NT2/D1 (cell line): ENCODE measurements around the gene IL2RA.

Experiments
- DNase-seq: peaks from one replicate; pipeline ENCODE4 v3.0.0-alpha.2; 2011; ENCODE audit warnings: low read depth, low spot score
- H3K27me3 ChIP-seq: 2 replicates; pipeline ENCODE4 v1.6.0; 2011; ENCODE audit warnings: mild to moderate bottlenecking; ENCODE audit not compliant: insufficient read length, insufficient read depth
- H3K36me3 ChIP-seq: 2 replicates; pipeline ENCODE4 v1.6.1; 2011; ENCODE audit warnings: mild to moderate bottlenecking, low read length, mixed read lengths; ENCODE audit not compliant: insufficient read depth, insufficient read length
- H3K4me1 ChIP-seq: 2 replicates; pipeline ENCODE4 v1.5.1; 2011; ENCODE audit not compliant: insufficient read depth, insufficient read length
- H3K4me3 ChIP-seq: 2 replicates; pipeline ENCODE4 v1.5.1; 2011; ENCODE audit warnings: low read depth; ENCODE audit not compliant: insufficient read length
- H3K9ac ChIP-seq: 2 replicates; pipeline ENCODE4 v1.6.0; 2011; ENCODE audit warnings: low read depth; ENCODE audit not compliant: insufficient read length
- H3K9me3 ChIP-seq: 2 replicates; pipeline ENCODE4 v1.5.1; 2011; ENCODE audit warnings: mild to moderate bottlenecking, low read length; ENCODE audit not compliant: insufficient read depth
- SUZ12 ChIP-seq: IDR thresholded peaks from 2 replicates; pipeline ENCODE4 v1.6.1; 2011; ENCODE audit not compliant: insufficient read length, insufficient read depth; ENCODE audit errors: extremely low read depth
- YY1 ChIP-seq: IDR thresholded peaks from 2 replicates; pipeline ENCODE4 v1.6.1; 2011; ENCODE audit not compliant: insufficient read length, insufficient read depth
- ZNF274 ChIP-seq: IDR thresholded peaks from 2 replicates; pipeline ENCODE4 v1.6.1; 2011; ENCODE audit warnings: mild to moderate bottlenecking, low read depth, low read length

Gene IL2RA

DNA sequence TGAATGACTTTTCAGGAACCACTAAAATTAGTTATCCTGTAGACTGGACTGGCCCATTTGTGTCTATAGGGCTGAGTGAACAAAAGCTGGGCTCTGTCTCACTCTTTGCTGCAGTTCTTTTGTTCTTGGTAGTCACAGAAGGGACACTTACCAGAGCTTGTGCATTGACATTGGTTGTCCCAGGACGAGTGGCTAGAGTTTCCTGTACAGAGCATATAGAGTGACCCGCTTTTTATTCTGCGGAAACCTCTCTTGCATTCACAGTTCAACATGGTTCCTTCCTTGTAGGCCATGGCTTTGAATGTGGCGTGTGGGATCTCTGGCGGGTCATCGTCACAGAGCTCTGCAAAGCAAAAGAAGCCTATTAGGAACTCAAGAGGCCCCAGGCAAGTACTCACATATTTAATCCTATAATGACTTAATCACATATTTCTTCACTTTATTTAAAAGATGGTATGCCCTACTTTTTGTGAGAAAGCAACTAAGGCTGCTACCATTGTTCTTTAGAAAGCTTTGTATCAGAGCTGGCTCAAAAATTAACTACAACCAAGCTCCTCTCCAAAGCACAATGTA, 36.4 kb downstream of the IL2RA start:
- Histone ChIP-seq H3K9ac (no peak overlapping the region), H3K4me1 (no peaks in the 10 kb centered on the region), H3K4me3 (no peak overlapping the region), H3K9me3 (peaks cover 10% of the 10 kb centered on the region; the same call in 1 of the 2 replicates), H3K36me3 (peaks cover 10% of the 10 kb centered on the region), H3K27me3 (no peaks in the 10 kb centered on the region)
- no peak for TF ChIP-seq ZNF274
- TF ChIP-seq YY1, result no peak
- no peak for TF ChIP-seq SUZ12
- DNase-seq, result no peak

DNA sequence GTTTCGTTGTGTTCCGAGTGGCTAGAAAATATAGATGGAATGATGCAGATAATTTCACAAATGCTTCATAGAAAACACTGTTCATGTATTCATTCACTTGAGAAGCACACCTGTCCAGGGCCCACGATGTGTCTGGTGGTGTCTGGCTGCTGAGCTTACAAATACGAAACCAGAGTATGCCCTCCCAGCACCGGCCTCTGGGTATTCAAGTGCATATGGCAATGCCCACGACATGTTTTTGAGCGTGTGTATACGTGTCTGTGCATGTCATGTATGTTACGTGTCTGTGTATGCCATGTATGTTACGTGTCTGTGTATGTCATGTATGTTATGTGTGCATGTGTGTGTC, 37.9 kb downstream of the IL2RA start:
- TF ChIP-seq ZNF274, result no peak
- no peak for TF ChIP-seq SUZ12
- no peak for TF ChIP-seq YY1

DNA sequence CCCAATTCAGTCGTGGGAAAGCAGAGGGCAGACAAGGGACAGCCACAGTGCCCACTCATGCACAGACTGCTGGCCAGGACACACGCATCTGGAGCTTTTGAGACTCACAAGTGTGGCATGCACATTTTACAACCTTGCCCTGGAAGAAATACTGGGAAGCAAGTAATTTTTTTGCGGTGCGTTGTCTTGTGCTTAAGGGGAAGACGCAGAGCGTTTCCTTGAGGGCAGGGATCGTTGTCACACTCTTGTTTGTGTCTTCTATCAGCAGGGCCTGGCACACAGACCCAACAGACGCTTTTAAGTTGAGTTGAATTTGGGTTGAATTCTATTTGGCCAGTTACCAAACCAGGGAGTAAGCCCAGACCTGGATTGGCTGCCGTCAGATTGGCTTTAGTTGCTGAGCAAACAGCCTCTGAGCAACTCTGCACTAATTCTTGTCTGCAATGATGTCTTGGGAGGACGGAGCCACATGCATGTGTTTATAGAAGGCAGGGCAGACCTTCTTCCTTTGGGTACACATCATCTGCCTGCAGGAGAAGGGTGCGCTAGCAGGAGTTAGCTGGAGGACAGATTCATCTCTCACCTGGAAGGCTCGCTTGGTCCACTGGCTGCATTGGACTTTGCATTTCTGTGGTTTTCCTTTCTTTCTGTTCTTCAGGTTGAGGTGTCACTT, 38.4 kb downstream of the IL2RA start:
- no peaks in the 10 kb centered on the region for H3K9me3 ChIP-seq
- peaks cover 10% of the 10 kb centered on the region for H3K36me3 ChIP-seq
- no peak overlapping the region for H3K9ac ChIP-seq
- no peak for DNase-seq
- H3K27me3 ChIP-seq, result no peaks in the 10 kb centered on the region
- no peaks in the 10 kb centered on the region for H3K4me1 ChIP-seq
- no peak overlapping the region for H3K4me3 ChIP-seq
- no peak for TF ChIP-seq YY1
- TF ChIP-seq SUZ12, result no peak
- TF ChIP-seq ZNF274, result no peak

More for the DNA sequence above, 37.9 kb downstream of the IL2RA start:
- Histone ChIP-seq H3K4me3 (no peak overlapping the region), H3K27me3 (no peaks in the 10 kb centered on the region), H3K9ac (no peak overlapping the region), H3K36me3 (peaks cover 10% of the 10 kb centered on the region), H3K4me1 (no peaks in the 10 kb centered on the region), H3K9me3 (no peaks in the 10 kb centered on the region)
- no peak for DNase-seq

DNA sequence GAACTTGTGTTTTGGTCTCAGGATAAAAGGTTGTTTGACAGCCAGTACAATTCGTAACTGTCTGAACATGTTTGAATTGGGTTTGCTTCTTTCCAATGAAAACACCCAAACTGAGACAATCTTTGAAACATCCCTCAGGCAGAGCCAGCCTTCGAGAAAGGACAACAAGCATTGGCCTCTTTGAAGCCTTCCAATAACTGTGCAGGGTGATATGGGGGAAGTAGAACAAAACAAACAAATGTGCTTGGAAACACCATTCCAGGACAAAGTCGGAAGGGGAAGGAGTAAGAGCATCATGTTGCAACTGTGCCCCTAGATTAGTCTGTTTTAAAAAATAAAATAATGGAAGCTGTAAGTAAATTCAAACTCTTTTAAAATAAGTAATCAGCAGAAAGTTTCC, 39.5 kb downstream of the IL2RA start:
- no peak for TF ChIP-seq ZNF274
- TF ChIP-seq SUZ12, result no peak
- no peak for TF ChIP-seq YY1
- Histone ChIP-seq H3K9me3 (no peaks in the 10 kb centered on the region), H3K4me1 (no peaks in the 10 kb centered on the region), H3K9ac (no peak overlapping the region), H3K36me3 (peaks cover 10% of the 10 kb centered on the region), H3K27me3 (no peaks in the 10 kb centered on the region), H3K4me3 (no peak overlapping the region)
- DNase-seq, result no peak

DNA sequence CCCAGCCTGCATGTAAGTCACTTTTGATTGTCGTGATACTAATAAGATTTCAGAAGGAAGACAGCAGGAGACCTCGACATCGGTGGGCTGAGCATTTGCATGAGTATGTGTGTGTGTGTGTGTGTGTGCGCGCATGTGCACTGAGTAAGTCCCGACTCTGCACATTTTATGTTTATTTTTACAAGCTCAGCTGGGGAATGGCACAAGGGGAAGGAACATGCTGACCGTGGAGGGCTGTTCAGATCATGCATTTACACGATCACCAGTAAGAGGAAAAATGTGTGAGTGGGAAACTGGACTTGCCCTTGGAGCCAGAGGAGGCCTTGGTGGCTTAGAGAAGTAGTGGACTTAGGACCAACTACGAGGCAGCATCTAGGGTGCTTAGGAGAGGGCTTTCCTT, 41.3 kb downstream of the IL2RA start:
- no peaks in the 10 kb centered on the region for H3K4me1 ChIP-seq
- H3K36me3 ChIP-seq, result peaks cover 9% of the 10 kb centered on the region
- no peaks in the 10 kb centered on the region for H3K27me3 ChIP-seq
- DNase-seq, result no peak
- no peaks in the 10 kb centered on the region for H3K9me3 ChIP-seq
- TF ChIP-seq SUZ12 (no peak), ZNF274 (no peak), YY1 (no peak)
- no peak overlapping the region for H3K4me3 ChIP-seq
- no peak overlapping the region for H3K9ac ChIP-seq

DNA sequence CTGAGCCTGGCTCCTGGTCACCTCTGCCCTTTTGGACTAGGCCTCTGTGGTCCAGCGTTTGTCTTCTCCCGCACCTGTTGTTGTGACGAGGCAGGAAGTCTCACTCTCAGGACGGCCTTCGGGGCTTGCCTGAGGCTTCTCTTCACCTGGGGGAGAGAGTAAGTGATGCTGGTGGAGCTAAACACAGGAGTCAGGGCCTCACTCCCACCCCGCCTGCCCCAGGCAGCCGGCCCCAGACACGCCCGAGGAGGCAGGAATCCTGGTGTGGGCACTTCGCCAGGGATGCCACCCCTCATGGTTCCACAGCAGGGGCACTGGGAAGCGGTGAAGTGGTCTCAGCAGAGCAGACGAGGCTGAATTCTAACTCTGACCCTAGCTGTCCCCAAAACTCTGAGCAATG, 42.4 kb downstream of the IL2RA start:
- no peak for DNase-seq
- Histone ChIP-seq H3K9ac (no peak overlapping the region), H3K4me3 (no peak overlapping the region), H3K9me3 (no peaks in the 10 kb centered on the region), H3K36me3 (peaks cover 7% of the 10 kb centered on the region), H3K4me1 (no peaks in the 10 kb centered on the region), H3K27me3 (no peaks in the 10 kb centered on the region)
- TF ChIP-seq ZNF274 (no peak), SUZ12 (no peak), YY1 (no peak)

DNA sequence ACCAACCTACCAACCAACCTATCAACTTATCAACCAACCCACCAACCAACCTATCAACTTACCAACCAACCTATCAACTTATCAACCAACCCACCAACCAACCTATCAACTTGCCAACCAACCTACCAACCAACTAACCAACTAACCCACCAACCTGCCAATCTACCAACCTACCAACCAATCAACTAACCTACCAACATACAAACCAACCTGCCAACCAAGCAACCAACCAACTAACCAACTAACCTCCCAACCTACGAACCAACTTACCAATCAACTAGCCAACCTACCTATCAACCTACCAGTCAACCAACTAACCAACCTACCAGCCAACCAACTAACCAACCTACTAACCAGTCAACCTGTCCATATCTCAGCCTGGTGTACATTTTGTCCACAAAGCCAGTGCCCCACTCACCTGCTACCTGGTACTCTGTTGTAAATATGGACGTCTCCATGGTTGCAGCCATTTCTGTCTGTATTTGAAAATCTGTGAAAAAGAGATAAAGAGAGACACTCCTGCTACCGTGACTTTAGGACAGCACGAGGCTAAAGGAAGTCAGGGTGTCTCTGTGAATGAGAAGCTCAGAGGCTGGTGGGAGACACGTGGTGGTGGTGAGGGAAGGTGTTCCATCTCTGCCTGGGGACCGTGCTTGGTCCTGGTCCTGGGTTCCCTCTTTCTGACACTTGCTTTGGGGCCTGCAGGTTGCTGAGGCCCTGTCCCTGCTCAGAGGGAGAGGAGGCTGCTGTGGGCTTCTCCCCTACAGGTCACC, 43.0 kb downstream of the IL2RA start:
- TF ChIP-seq SUZ12 (no peak), ZNF274 (no peak), YY1 (no peak)
- peaks cover 7% of the 10 kb centered on the region for H3K36me3 ChIP-seq
- H3K9me3 ChIP-seq, result no peaks in the 10 kb centered on the region
- no peak overlapping the region for H3K9ac ChIP-seq
- H3K27me3 ChIP-seq, result no peaks in the 10 kb centered on the region
- H3K4me3 ChIP-seq, result no peak overlapping the region
- no peak for DNase-seq
- H3K4me1 ChIP-seq, result no peaks in the 10 kb centered on the region
